ENCODE data around the gene KDM4C.

KDM4C gene

DNA sequence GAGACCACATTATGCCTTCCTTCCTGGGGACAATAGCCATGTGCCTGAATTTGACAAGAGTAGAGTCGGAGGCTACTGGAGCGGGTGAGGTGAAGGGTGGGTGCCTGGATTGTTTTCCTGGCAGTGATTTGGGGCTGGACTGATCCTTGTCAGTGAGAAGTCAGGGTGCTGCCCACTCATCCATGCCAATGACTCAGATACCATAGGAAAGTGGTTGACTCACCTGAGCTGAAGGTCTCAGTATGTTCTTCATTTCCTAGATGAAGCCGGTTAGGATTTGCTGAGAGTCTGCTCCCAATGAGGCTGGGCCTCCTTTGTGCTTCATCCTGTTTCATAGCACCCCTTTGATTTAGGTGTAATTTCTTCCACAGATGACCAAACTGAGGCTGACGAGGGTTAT is 366.0 kb downstream of the KDM4C start:
- no peak overlapping the region for H3K27ac ChIP-seq (ENCODE audit: low read length)
- H2AFZ ChIP-seq (ENCODE audit: low read depth, low read length) = no peak overlapping the region
- H3K79me2 ChIP-seq (ENCODE audit: insufficient read depth, low read length) = no peaks in the 10 kb centered on the region
- DNase-seq = no peak
- TF ChIP-seq, protein P1, sequence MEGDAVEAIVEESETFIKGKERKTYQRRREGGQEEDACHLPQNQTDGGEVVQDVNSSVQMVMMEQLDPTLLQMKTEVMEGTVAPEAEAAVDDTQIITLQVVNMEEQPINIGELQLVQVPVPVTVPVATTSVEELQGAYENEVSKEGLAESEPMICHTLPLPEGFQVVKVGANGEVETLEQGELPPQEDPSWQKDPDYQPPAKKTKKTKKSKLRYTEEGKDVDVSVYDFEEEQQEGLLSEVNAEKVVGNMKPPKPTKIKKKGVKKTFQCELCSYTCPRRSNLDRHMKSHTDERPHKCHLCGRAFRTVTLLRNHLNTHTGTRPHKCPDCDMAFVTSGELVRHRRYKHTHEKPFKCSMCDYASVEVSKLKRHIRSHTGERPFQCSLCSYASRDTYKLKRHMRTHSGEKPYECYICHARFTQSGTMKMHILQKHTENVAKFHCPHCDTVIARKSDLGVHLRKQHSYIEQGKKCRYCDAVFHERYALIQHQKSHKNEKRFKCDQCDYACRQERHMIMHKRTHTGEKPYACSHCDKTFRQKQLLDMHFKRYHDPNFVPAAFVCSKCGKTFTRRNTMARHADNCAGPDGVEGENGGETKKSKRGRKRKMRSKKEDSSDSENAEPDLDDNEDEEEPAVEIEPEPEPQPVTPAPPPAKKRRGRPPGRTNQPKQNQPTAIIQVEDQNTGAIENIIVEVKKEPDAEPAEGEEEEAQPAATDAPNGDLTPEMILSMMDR (IDR thresholded peaks at IDR 0.05; ENCODE audit: borderline replicate concordance, extremely low read depth, low read length, poor library complexity, severe bottlenecking) = no peak
- no peak for TF ChIP-seq EZH2 (IDR thresholded peaks at IDR 0.05; ENCODE audit: borderline replicate concordance, low read depth, low read length, severe bottlenecking)
- no peak overlapping the region for H3K4me3 ChIP-seq (ENCODE audit: low read depth in 1 of 2, low read length in 2 of 2)
- no peak overlapping the region for H3K9ac ChIP-seq (ENCODE audit: low read depth, low read length)
- no peaks in the 10 kb centered on the region for H3K9me3 ChIP-seq (ENCODE audit: insufficient read depth, low read length, severe bottlenecking)
- H3K27me3 ChIP-seq (ENCODE audit: insufficient read depth, low read length, poor library complexity) = no peaks in the 10 kb centered on the region
- H4K20me1 ChIP-seq (ENCODE audit: insufficient read depth, low read length) = no peaks in the 10 kb centered on the region
- H3K4me1 ChIP-seq (ENCODE audit: insufficient read depth, low read length) = no peaks in the 10 kb centered on the region
- H3K4me2 ChIP-seq (ENCODE audit: insufficient read depth, low read length) = no peak overlapping the region
- H3K36me3 ChIP-seq (ENCODE audit: insufficient read depth, low read length) = peaks cover 3% of the 10 kb centered on the region
- no peak for ATAC-seq (ENCODE audit: insufficient read depth, low read depth)

- Histone ChIP-seq H3K4me1 (ENCODE audit: insufficient read depth, low read length) (no peaks in the 10 kb centered on the region), H3K27me3 (ENCODE audit: insufficient read depth, low read length, poor library complexity) (no peaks in the 10 kb centered on the region), H3K36me3 (ENCODE audit: insufficient read depth, low read length) (peaks cover 13% of the 10 kb centered on the region), H3K4me2 (ENCODE audit: insufficient read depth, low read length) (no peak overlapping the region), H3K4me3 (ENCODE audit: low read depth in 1 of 2, low read length in 2 of 2) (no peak overlapping the region), H4K20me1 (ENCODE audit: insufficient read depth, low read length) (no peaks in the 10 kb centered on the region), H2AFZ (ENCODE audit: low read depth, low read length) (no peak overlapping the region), H3K9ac (ENCODE audit: low read depth, low read length) (no peak overlapping the region), H3K79me2 (ENCODE audit: insufficient read depth, low read length) (no peaks in the 10 kb centered on the region), H3K9me3 (ENCODE audit: insufficient read depth, low read length, severe bottlenecking) (no peaks in the 10 kb centered on the region), H3K27ac (ENCODE audit: low read length) (no peak overlapping the region)
- DNase-seq (no peak), ATAC-seq (ENCODE audit: insufficient read depth, low read depth) (no peak)
- TF ChIP-seq, protein P1 (IDR thresholded peaks at IDR 0.05; ENCODE audit: borderline replicate concordance, extremely low read depth, low read length, poor library complexity, severe bottlenecking) = no peak
- TF ChIP-seq EZH2 (IDR thresholded peaks at IDR 0.05; ENCODE audit: borderline replicate concordance, low read depth, low read length, severe bottlenecking) = no peak
Observed at GRCh38 chr9:7125231-7125630, 367.5 kb downstream of the KDM4C start.

DNA sequence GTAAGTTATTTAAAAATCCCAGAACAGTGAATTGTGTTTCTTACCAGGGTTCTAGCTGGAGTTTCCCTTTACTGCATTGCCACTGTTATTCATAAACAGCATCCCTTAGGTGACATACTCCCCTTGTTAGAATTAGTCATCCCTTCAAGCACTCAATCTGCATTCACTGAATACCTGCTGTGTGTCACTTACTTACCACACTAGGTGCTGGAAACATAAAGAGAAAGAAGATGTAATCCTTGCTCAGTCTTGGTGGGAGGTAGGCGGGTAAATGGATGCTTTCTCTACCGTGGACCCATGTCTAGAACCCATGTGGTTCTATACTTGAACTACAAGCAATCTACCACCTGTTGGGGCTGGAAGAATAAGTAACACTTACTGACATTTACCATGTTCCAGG is 371.6 kb downstream of the KDM4C start:
- no peak overlapping the region for H2AFZ ChIP-seq (ENCODE audit: low read depth, low read length)
- no peaks in the 10 kb centered on the region for H3K27me3 ChIP-seq (ENCODE audit: insufficient read depth, low read length, poor library complexity)
- ATAC-seq (ENCODE audit: insufficient read depth, low read depth) (no peak), DNase-seq (no peak)
- H3K9me3 ChIP-seq (ENCODE audit: insufficient read depth, low read length, severe bottlenecking) = no peaks in the 10 kb centered on the region
- H3K79me2 ChIP-seq (ENCODE audit: insufficient read depth, low read length) = no peaks in the 10 kb centered on the region
- no peaks in the 10 kb centered on the region for H3K4me1 ChIP-seq (ENCODE audit: insufficient read depth, low read length)
- no peak overlapping the region for H3K27ac ChIP-seq (ENCODE audit: low read length)
- H4K20me1 ChIP-seq (ENCODE audit: insufficient read depth, low read length) = no peaks in the 10 kb centered on the region
- H3K36me3 ChIP-seq (ENCODE audit: insufficient read depth, low read length) = peaks cover 16% of the 10 kb centered on the region; the same call in 1 of the 2 replicates
- TF ChIP-seq, protein P1 (IDR thresholded peaks at IDR 0.05; ENCODE audit: borderline replicate concordance, extremely low read depth, low read length, poor library complexity, severe bottlenecking) = no peak
- TF ChIP-seq EZH2 (IDR thresholded peaks at IDR 0.05; ENCODE audit: borderline replicate concordance, low read depth, low read length, severe bottlenecking) = no peak
- no peak overlapping the region for H3K9ac ChIP-seq (ENCODE audit: low read depth, low read length)
- H3K4me2 ChIP-seq (ENCODE audit: insufficient read depth, low read length) = no peak overlapping the region
- no peak overlapping the region for H3K4me3 ChIP-seq (ENCODE audit: low read depth in 1 of 2, low read length in 2 of 2)

All from DND-41 (cell line).